Prostate gland (tissue), 2 donors: Measurements from ENCODE around the gene TNRC6B.

Experiments
- POLR2A ChIP-seq: fragments of 450-650 bp; IDR thresholded peaks from one replicate; pipeline ENCODE4 v1.6.1; 2016; ENCODE audit warnings: antibody characterized with exemption, mild to moderate bottlenecking
- TF ChIP-seq, protein P1 (sequence below), 4 experiments: fragments of 200-600 bp in 2 of 4; fragments of 450-650 bp in 2 of 4; sonication (generic) in 2 of 4; IDR thresholded peaks; 1 replicate in 3 of 4; 2 replicates in 1 of 4; pipeline ENCODE4 v1.5.1; 2016 to 2019; ENCODE audit warnings: antibody characterized with exemption in 4 of 4, mild to moderate bottlenecking in 2 of 4, moderate library complexity in 2 of 4

DNA sequence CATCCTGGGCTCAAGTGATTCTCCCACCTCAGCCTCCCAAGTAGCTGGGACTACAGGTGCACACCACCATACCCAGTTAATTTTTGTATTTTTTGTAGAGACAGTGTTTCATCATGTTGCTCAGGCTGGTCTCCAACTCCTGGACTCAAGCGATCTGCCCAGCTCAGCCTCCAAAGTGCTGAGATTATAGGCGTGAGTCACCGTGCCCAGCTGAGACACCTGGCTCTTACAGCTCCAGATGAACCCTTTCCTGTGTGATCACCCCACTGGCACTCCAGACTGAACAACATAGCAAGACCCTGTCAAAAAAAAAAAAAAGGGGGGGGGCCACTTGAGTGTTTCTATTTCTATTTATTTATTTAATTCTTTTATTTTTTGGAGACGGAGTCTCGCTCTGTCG, 167.5 kb downstream of the TNRC6B start:
- TF ChIP-seq, protein P1, sequence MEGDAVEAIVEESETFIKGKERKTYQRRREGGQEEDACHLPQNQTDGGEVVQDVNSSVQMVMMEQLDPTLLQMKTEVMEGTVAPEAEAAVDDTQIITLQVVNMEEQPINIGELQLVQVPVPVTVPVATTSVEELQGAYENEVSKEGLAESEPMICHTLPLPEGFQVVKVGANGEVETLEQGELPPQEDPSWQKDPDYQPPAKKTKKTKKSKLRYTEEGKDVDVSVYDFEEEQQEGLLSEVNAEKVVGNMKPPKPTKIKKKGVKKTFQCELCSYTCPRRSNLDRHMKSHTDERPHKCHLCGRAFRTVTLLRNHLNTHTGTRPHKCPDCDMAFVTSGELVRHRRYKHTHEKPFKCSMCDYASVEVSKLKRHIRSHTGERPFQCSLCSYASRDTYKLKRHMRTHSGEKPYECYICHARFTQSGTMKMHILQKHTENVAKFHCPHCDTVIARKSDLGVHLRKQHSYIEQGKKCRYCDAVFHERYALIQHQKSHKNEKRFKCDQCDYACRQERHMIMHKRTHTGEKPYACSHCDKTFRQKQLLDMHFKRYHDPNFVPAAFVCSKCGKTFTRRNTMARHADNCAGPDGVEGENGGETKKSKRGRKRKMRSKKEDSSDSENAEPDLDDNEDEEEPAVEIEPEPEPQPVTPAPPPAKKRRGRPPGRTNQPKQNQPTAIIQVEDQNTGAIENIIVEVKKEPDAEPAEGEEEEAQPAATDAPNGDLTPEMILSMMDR (IDR thresholded peaks at IDR 0.05), result no peak
- TF ChIP-seq POLR2A, result no peak
